ENCODE results near the gene ESX1. TPM values are rescaled to one million over a fixed set of nuclear protein-coding genes. Genes with fewer than 3 reads are reported as not detected.

Gene ESX1
- total RNA-seq, result not detected
- not detected for polyA plus RNA-seq
- 0 reads per million in 6 experiments for total RNA-seq

DNA sequence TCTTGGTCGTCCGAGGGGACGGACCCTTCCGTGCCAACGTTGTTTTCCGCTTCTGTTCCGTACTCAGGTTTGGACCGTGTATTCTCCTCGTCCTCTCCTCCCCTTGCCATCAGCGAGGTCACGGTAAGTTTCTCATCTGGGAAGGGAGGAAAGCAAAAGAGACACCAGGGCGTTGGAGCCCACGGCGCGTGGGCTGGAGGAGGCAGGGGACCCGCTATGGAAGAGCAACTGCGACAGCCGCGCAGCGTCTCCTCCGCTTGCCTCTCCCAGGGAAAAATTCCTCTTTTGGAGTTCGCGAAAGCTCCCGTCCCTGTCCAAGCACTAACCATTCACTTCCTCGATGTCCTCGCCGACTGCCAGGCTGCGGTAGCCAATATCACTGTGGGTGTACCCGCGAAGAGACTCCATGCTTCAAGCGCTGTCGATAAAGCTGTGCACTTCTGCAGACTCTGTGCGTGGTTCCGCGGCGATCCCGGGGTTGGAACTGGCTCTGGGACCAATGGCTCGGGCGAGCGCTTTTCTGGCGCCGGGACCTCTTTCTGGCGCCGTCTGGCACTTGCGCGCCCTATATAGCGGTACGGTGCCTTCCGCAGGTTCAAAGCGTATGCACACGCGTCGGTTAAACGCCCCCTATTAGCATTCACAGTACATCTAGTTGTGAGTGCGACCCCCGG lies at the start of gene ESX1:
Gene ESX1, minus strand, starts transcription at position 492 of the 674 bp plus-strand sequence. Its CDS starts 84 bp downstream, at position 408.
- no peak for DNase-seq
- peak within 1 kb of the TSS in 1 of 10 donors; percentile 49 for H3K27ac Mint-ChIP-seq
- ATAC-seq, result no peak
- peak within 1 kb of the TSS; percentile 24 to 77 (median 66) for H3K4me3 Mint-ChIP-seq
- H3K4me1 Mint-ChIP-seq, result peaks cover 0 to 16% (median 9%) of the 10 kb centered on the region in 4 donors
- H3K27me3 Mint-ChIP-seq, result peaks cover 5 to 26% (median 18%) of the 10 kb centered on the region in 5 donors
- no peaks in the 10 kb centered on the region for H3K36me3 Mint-ChIP-seq
- peaks cover 0 to 2% (median 0%) of the 10 kb centered on the region in 9 donors for H3K9me3 Mint-ChIP-seq
- POLR2A ChIA-PET, result no interaction called here

DNA sequence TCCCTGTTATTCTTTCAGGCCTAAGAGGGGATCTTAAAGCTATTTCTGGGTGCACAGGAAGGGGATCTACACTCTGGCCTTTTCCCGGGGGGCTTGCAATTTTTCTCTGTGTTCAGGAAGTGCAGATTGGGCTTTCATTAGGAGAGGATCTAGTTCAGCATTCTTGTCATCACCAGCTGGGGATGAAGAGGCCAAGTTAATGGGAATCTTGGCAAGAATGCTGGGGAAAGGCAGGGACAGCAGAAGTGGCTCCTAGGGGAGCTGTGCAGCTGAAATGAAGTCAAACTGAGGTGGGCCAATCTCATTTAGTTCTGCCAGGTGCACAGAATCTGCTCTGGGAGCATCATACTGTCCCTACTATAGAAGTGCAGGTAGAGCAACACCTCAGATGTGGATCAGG lies 40.9 kb upstream of the ESX1 start:
- Mint-ChIP-seq H3K9me3 (peaks cover 0 to 2% (median 0%) of the 10 kb centered on the region in 9 donors), H3K36me3 (no peaks in the 10 kb centered on the region), H3K27ac (no peak overlapping the region), H3K4me1 (no peaks in the 10 kb centered on the region), H3K27me3 (peaks cover 3 to 11% (median 4%) of the 10 kb centered on the region in 5 donors), H3K4me3 (no peak overlapping the region)
- no peak for ATAC-seq
- POLR2A ChIA-PET, result no interaction called here
- DNase-seq, result no peak

DNA sequence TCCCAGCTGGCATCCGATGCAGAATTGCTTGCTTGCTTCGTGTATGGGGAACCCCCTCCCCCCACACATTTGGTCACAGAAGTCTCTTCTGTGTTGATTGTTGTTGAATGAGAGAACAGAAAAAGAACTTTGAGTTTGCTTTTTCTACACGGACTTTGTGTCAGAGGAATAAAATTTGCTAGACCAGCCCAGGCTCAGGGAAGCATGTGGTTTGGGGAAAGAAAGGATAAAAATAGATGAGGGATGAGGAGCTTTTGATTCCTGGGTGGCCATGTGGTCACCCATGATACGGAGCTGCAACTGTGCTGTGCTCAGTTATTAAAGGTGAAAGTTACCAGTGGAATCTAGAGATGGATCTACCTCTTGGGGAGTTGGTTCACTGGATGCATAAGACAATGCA lies 34.2 kb upstream of the ESX1 start:
- Mint-ChIP-seq H3K36me3 (no peaks in the 10 kb centered on the region), H3K9me3 (peaks cover 0 to 5% (median 0%) of the 10 kb centered on the region in 9 donors), H3K4me1 (no peaks in the 10 kb centered on the region), H3K27ac (no peak overlapping the region), H3K27me3 (peaks cover 3 to 14% (median 11%) of the 10 kb centered on the region in 5 donors), H3K4me3 (no peak overlapping the region)
- POLR2A ChIA-PET, result no interaction called here
- DNase-seq (no peak), ATAC-seq (no peak)

DNA sequence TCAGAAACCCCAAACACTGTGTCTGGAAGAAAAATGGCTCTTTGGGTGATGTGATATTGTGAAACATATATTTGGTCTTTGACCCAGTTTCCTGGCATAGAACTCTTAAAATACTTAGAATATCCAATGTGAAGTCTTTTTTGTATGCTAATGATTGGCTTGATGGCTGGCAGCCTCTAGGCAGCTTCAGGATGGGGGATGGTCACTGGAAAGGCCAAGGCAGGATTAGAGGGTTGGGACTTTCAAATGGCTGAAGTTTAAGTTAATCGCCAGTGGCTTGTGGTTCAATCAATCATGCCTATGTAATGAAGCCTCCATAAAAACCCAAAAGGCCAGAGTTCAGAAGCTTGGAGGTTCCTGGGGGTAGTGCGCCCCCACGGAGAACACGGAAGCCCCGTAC lies 33.5 kb upstream of the ESX1 start:
- peaks cover 0 to 5% (median 0%) of the 10 kb centered on the region in 9 donors for H3K9me3 Mint-ChIP-seq
- DNase-seq, result no peak
- H3K4me3 Mint-ChIP-seq, result no peak overlapping the region
- peaks cover 3 to 14% (median 11%) of the 10 kb centered on the region in 5 donors for H3K27me3 Mint-ChIP-seq
- no peaks in the 10 kb centered on the region for H3K4me1 Mint-ChIP-seq
- H3K36me3 Mint-ChIP-seq, result no peaks in the 10 kb centered on the region
- H3K27ac Mint-ChIP-seq, result no peak overlapping the region
- POLR2A ChIA-PET, result no interaction called here
- no peak for ATAC-seq

DNA sequence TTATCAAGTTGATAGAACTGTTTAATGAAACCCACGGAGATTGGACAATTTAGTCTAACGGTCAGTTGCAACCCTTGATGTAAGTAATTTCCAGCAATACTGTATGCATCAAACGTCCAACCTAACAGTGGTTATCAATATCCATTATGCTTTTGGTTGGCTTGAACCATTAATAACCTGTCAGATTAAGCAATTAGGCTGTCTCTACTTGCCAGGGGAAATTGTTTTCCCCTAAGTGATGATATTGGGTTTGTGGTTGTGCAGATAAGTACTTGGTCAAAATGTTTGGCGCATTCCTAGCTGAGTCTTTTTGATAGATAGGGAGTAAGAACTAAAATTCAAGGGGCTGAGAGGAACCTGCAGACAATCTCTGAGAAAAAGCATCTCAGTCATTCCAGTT lies 30.5 kb upstream of the ESX1 start:
- H3K27ac Mint-ChIP-seq, result no peak overlapping the region
- no peak for DNase-seq
- peaks cover 0 to 13% (median 9%) of the 10 kb centered on the region in 5 donors for H3K27me3 Mint-ChIP-seq
- no peak overlapping the region for H3K4me3 Mint-ChIP-seq
- H3K36me3 Mint-ChIP-seq, result no peaks in the 10 kb centered on the region
- H3K9me3 Mint-ChIP-seq, result peaks cover 0 to 5% (median 0%) of the 10 kb centered on the region in 9 donors
- ATAC-seq, result no peak
- POLR2A ChIA-PET, result no interaction called here
- no peaks in the 10 kb centered on the region for H3K4me1 Mint-ChIP-seq

DNA sequence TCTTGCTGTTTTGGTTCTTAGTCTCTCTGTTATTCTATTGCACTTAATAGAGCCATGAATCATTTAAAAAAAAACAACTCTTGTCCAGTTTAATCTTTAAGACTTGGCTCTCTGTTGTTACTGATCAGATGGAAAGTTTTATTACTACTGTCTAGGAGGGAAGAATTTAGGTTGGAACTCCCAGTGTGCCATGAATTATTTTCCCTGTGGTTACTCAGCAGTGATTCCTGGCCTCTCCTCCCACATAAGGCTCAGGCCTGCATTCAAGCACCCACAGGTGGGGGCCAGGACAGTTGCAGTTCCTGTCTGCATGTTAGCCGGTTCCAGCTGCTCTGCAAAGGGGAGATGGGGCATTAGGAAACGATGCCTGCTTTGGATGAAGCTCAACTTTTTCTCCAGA lies 29.8 kb upstream of the ESX1 start:
- no peak overlapping the region for H3K27ac Mint-ChIP-seq

DNA sequence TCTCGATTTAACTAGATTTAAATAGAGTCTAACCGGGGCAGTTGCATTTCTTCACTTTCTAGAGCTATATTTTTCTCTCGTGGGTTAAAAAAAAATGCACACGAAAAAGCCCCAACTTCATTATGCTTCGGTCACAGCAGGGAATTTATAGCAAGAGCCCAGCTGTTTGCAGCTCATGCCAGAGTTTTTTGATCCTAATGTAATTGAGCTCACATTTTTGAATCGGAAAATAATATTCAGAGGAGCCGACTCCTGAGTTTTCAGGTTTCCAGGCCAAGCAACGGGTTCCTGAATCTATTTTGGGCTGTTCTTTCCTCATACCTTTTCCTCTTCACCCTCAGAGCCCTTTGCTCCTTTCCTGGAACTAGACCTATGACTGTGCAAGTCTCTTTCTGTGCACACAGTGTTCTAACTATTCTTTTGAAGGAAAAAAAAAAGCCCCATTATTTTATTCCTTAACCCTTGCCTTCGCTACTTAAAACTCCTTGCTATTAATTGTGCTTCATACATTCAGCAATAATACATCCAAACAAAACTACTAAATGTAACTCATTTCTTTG lies 27.5 kb upstream of the ESX1 start:
- H3K27me3 Mint-ChIP-seq, result peaks cover 6 to 21% (median 9%) of the 10 kb centered on the region in 5 donors
- POLR2A ChIA-PET, result no interaction called here
- ATAC-seq, result no peak

More for the DNA sequence above, 29.8 kb upstream of the ESX1 start:
- Mint-ChIP-seq H3K36me3 (no peaks in the 10 kb centered on the region), H3K9me3 (peaks cover 0 to 5% (median 0%) of the 10 kb centered on the region in 9 donors), H3K4me3 (no peak overlapping the region), H3K27me3 (peaks cover 0 to 13% (median 6%) of the 10 kb centered on the region in 5 donors), H3K4me1 (no peaks in the 10 kb centered on the region)
- DNase-seq (no peak), ATAC-seq (no peak)
- POLR2A ChIA-PET, result no interaction called here

DNA sequence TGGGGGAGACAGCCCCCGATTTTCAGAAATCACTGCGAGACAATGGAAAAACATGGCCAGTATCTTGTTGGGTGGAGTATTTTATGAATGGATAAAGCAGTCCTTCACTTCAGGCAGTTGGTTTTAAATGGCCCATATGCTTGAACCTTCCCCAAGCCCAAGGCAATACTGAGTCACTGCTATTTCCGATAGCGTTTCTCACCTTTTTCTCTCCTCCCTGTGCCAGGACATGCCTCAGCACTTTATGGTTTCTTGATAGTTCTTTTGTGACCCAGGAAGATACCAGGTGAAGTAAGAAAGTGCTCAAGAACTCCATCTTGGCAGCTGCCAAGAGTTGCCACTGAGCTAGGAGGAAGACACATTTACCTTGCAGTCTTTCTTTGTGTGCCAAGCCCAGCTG lies 26.8 kb upstream of the ESX1 start:
- H3K9me3 Mint-ChIP-seq, result no peaks in the 10 kb centered on the region
- no peak overlapping the region for H3K4me3 Mint-ChIP-seq

More for the DNA sequence above, 27.5 kb upstream of the ESX1 start:
- DNase-seq, result no peak
- Mint-ChIP-seq H3K4me3 (no peak overlapping the region), H3K36me3 (peaks cover 0 to 5% (median 0%) of the 10 kb centered on the region in 3 donors), H3K4me1 (no peaks in the 10 kb centered on the region), H3K9me3 (no peaks in the 10 kb centered on the region), H3K27ac (no peak overlapping the region)

DNA sequence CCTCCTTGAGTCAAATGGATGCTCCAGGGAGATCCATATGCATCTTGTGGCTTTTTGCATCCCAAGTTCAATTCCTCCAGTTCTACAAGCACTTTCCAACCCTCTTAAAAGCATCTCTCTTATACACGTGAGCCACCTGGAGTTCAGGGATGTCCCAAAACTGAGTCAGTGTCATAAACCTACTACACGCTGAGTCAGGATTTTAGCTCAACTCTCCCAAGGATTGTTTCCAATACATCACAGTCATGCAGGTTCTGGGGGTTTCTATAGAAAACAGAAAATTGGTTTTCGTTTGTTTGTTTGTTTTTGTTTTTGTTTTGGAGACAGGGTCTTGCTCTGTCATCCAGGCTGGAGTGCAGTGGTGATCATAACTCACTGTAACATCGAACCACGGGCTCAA lies 25.9 kb upstream of the ESX1 start:
- Mint-ChIP-seq H3K27me3 (peaks cover 6 to 21% (median 8%) of the 10 kb centered on the region in 5 donors), H3K4me3 (no peak overlapping the region), H3K4me1 (no peaks in the 10 kb centered on the region), H3K9me3 (no peaks in the 10 kb centered on the region), H3K36me3 (peaks cover 0 to 5% (median 0%) of the 10 kb centered on the region in 3 donors), H3K27ac (no peak overlapping the region)
- ATAC-seq (no peak), DNase-seq (no peak)
- POLR2A ChIA-PET, result no interaction called here

More for the DNA sequence above, 26.8 kb upstream of the ESX1 start:
- Mint-ChIP-seq H3K27ac (no peak overlapping the region), H3K4me1 (no peaks in the 10 kb centered on the region), H3K27me3 (peaks cover 6 to 21% (median 11%) of the 10 kb centered on the region in 5 donors), H3K36me3 (peaks cover 0 to 5% (median 0%) of the 10 kb centered on the region in 3 donors)
- DNase-seq, result no peak
- no peak for ATAC-seq
- POLR2A ChIA-PET, result no interaction called here

DNA sequence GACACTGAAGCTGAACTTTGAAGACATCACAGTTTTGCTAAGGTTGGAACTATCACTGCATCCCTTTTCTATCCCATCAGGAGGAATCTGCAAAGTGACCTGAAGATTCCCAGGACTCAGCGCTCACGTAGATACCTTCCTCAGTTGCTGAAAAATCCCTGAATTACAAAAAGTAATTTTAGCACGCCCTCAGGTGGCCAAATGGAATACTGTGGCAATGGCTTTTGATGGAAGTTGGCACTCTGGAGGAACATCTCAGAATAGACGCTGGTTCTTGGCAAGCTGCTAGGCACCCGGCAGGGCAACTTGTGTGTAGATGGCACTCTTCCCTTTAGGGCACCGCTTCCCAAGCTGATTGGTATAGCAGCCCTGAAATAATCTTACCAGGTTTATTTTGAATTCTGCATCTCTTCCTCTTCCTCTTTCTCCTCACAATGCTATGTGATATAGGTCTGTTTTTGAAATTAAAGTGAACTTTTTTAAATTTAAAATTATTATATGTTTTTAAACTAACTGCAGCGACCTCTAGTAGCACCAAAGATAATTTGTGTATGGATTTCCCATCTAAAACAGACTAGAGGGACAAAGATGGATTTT lies 16.3 kb upstream of the ESX1 start:
- Mint-ChIP-seq H3K4me1 (peaks cover 0 to 6% (median 3%) of the 10 kb centered on the region in 4 donors), H3K27ac (peak overlapping the region in 1 of 10 donors; percentile 54), H3K27me3 (peaks cover 0 to 17% (median 11%) of the 10 kb centered on the region in 5 donors), H3K36me3 (no peaks in the 10 kb centered on the region), H3K4me3 (peak overlapping the region; percentile 0 to 75 (median 46)), H3K9me3 (no peaks in the 10 kb centered on the region)
- DNase-seq, result peak in 4 of 10 donors; percentile 2 to 17 (median 3)
- peak in 1 of 2 donors; percentile 42 for ATAC-seq
- POLR2A ChIA-PET, result no interaction called here

DNA sequence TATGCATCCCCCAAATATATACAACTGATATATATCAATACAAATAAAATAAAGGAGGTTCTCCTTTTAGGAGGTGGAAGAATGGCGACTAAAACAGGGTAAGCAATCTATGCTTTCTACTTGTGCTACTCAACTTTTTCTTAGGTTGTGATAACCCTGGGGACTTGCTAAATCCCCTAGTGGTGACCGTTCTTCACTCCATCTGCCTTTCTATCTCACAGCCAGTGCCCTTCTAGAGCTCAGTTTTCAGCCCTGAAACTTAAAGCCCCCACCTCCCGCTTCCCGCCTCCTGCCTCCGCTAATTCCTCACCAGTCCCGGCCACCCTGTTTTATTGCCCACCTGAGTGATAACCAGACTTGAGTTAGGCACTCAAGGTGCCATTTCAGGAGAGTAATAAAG lies 15.5 kb upstream of the ESX1 start:
- Mint-ChIP-seq H3K27me3 (peaks cover 0 to 16% (median 11%) of the 10 kb centered on the region in 5 donors), H3K4me1 (peaks cover 0 to 6% (median 3%) of the 10 kb centered on the region in 4 donors), H3K27ac (no peak overlapping the region), H3K9me3 (no peaks in the 10 kb centered on the region), H3K4me3 (peak overlapping the region in 6 of 10 donors; percentile 19 to 75 (median 38)), H3K36me3 (no peaks in the 10 kb centered on the region)
- POLR2A ChIA-PET, result no interaction called here
- ATAC-seq (no peak), DNase-seq (no peak)

DNA sequence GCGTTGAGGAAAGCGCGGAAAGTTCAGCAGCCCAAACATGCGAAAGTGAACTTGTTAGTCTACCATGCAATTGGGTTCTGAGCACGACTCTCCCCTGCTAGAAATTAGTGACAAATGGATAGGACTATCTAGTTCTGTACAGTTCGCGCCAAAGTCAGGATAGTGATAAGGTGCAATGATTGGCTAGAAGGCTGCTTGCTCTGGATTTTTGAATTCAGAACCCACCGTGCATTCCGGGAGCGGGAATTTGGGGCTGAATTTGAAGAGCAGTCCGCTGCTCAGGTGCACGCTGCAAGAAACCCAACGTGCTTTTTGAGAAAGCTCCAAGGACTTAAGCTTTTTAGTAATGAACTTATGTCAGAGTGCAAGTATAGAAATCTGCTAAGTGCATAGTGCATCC lies 732 bp upstream of the ESX1 start:
- Mint-ChIP-seq H3K36me3 (no peaks in the 10 kb centered on the region), H3K27ac (no peak overlapping the region)

More for the DNA sequence above, 732 bp upstream of the ESX1 start:
- no peak for DNase-seq
- POLR2A ChIA-PET, result no interaction called here
- Mint-ChIP-seq H3K4me1 (peaks cover 0 to 16% (median 9%) of the 10 kb centered on the region in 4 donors), H3K27me3 (peaks cover 5 to 26% (median 18%) of the 10 kb centered on the region in 5 donors), H3K9me3 (peaks cover 0 to 2% (median 0%) of the 10 kb centered on the region in 9 donors), H3K4me3 (peak overlapping the region in 3 of 10 donors; percentile 24 to 30 (median 26))
- ATAC-seq, result no peak

Measured in naive thymus-derived CD8-positive, alpha-beta T cell (primary cell).